Suppressor macrophage treated with lipopolysaccharide for 1 hour (primary cell): ENCODE results near the gene ACYP2.

Experiments
- DNase-seq, 3 donors: peaks; one replicate each; pipeline ENCODE4 v3.0.0-alpha.2; 2020 to 2022

Gene ACYP2

DNA sequence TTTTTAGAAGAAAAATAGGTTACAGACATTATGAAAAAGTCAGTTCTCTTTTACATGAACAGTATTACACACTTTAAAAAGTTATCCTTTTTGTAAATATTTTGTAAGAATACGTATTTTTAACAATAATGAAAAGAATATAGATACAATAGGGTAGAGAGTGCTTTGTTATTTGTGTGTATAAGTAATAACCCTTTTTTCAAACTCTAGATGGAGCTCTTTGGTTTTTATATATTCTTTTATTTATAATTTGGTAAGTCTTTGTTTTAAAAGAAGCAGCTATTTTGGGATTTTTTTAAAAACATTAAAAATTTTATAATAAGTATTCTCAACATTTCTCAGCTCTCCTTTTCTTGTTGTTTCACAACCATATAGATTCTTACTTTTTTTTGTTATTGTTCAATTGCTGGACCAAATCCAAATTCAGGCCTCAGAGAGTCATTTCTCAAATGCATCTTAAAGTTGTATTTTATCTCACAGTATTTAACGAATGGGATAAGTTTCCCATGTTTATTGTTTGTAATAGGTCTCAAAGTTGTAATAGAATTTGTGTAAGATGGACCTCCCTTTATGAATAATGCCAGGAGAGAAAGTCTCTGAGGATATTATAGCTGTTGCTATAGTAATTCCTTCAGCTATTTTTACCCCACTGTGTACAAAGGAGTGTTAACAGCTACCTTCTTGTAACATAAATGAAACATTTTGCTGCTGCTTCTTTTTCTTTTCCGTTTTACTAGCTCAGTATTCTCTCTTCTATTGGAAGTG is 46.4 kb downstream of the ACYP2 start:
- no peak for DNase-seq

- DNase-seq = no peak
These were observed 48.7 kb downstream of the ACYP2 start for GRCh38 chr2:54164106-54164505.

DNA sequence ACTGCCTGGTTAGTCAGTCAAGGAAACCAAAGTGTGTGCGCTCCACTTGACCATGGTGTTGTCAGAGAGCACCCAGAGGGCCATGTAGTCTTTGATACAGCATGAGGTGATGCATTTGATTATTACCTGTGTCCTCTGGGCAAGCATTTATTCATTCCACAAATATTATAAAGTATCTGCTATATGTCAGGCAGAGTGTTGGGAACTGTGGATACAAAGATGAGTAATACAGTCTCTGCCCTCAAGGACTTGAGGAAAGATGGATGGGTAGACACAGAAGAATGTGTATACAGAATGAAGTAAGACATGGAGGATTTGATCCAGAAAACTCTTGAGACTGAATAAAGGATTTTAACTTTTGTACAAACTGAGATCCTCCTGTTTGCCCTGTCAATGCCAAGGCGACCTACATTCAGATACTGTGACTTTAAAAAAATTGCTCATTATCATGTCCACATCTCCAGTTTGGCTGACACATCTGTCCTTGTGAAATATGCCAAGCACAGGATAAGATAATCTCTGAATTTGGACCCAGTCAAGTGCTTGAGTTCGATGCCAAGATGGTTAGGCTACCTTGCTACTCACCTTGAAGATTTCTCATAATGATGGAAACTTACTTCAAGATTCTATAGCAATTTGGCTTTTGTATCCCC is 50.8 kb downstream of the ACYP2 start:
- no peak for DNase-seq

DNA sequence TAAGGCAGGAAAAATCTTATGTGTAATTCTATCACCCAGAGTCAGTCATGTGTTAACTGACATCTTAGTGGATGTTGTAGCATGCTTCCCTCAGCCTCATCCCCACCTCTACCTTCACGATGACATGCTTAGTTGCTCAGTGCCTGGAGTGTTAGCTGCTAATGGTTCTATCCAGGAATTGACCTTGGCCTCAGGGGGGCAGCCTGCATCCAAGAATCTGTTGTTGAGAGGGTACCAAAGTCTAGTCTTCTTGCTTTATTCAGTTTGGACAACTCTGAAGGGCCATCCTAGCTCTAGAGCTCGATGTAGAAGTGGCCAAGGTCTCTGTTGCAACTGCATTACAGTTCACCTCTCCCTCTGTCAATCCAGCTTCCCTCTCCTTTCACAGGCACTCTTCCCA is 61.2 kb downstream of the ACYP2 start:
- DNase-seq = no peak

GRCh38 chr2:54183281-54183680 is 67.9 kb downstream of the ACYP2 start:
- DNase-seq = no peak

DNA sequence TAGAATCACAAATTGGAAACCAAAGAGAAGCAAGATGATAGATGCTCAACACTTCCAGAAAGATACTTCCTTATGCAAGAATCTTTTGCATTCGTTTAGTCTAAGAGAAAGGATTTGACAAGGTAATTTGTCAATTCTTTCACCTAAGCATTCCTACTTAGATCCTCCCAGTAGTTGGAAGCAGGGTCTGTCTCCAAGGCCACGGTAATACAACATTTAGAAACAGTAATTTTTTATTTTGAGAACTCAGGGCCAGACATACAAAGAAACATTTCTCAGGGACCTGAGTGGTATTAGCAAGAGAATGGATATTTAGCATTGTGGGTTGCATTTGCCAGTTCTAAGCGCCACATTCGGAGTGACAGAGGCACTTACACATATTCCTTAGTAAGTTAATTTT is 68.6 kb downstream of the ACYP2 start:
- DNase-seq = no peak

- no peak for DNase-seq
These were observed 69.7 kb downstream of the ACYP2 start for GRCh38 chr2:54185105-54185504.

DNA sequence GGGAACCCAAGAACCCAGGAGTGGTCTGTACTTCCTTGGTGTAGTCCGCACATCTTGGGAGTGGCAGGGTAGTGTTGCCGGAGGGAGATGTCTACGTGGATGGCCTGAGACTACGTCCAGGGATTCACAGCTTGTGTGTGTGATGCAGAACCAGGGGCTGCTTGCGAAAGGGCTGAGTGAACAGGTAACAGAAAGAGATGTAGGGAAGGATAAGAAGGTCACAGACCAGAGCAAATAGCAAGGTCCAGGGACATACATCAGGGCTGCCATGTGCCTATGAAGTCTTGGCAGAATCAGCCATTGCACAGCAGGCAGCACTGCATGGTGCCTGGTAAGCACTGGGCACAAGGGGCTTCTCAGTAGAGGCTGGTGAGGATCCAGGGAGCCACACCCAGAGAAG is 71.9 kb downstream of the ACYP2 start:
- no peak for DNase-seq

DNA sequence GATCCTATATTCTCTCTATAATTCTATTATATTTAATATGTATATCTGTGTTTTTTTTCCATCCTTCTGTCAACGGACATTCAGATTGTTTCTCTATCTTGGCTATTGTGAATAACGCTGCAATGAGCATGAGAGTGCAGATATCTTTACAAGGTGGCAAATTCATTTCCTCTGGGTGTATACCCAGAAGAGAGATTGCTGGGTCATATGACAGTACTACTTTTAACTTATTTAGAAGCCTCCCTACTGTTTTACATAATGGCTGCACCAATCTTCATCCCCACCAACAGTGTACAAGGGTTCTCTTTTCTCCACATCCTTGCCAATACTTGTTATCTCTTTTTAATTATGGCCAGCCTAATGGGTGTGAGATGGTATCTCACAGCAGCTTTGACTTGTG is 74.1 kb downstream of the ACYP2 start:
- DNase-seq = no peak

DNA sequence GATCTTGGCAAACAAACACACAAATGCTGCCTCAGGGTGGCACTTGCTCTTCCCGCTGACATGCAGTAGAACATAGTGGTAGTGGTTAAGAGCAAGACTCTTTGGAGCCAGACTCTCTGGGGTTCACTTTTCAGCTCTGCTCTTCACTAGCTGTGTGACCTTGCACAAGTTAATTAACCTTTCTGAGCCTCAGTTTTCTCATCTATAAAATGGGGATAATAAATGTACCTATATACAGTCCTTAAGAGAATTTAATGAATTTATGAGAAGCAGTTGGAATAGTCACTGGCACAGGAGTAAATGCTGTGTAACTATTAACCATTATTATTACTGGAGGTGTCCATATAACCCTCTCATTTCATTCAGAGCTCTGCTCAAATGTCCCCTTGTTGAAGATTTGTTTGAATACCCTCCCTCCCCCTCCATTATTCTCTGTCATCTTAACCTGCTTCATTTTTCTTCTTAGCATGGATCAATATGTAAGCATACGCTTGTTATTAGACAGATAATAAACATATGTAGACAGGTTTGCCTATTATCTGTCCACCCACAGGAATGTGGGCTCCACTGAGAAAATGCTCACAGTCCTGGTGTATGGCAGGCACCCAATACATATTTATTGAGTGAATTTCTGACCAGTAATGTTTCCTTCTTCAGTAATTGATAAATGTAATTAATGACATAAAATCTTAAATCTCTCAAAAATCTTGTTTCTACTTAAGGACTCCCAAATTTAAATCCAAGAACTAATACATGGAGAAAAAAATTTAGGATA is 76.1 kb downstream of the ACYP2 start:
- no peak for DNase-seq

DNA sequence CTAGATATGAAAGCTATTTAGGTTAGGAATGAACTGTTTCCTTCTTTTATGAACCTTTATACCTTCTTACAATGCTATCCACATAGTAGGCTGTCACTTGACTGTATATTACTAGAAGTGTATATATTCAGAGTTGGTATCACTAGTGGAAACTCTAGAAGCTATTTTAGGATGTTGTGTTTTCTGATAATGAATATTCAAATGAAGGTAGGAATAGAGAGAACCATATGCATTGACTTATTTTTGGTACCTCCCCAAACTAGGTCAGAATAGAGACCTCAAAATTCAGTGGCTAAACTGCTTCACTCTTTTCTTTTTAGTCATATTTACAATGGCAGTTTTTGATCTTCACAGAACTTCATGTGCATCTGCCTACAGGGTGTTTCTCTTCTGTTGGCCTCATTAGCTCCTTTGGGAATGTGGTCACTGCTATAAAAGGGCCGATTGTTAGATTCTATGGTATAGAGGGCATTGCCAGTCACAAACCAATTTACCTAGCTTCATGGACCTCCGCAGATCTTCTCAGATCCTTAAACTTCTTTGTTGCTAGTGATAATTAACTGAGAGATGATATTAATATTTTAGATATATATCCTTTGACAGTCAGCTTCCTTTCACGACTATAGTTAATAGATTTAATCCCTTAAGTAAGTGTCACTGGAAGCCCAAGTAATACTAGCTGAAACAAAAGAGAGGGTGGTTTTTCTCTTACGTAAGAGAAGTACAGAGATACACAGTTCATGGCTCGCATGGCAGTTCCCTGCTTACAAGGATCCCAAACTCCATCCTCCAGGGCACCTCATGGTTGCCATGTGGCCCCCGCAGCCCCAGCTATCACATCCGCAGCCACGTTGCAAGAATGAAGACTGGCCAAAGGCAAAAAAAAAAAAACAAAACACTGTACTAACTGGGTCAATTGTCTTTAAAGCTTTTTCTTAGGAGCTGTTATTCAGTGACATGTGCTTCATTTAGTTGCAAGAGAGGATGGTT is 79.6 kb downstream of the ACYP2 start:
- DNase-seq = no peak

DNA sequence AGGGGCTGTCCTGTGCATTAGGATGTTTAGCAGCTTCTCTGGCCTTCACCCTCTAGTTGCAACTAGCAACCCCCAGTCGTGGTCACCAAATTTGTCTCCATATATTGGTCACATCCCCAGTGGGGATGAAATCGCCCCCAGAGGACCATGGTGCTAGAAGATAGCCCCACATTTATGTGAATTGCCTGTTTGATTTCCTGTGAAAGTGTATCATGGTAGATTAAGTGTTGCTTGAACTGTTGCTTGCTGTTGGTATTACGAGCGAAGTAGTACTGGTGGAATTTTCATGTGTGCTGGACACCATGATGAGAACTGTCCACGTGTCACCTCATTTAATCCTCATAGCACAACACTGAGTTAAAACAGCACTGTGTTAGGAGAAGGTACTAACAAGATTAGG is 81.2 kb downstream of the ACYP2 start:
- DNase-seq = no peak

DNA sequence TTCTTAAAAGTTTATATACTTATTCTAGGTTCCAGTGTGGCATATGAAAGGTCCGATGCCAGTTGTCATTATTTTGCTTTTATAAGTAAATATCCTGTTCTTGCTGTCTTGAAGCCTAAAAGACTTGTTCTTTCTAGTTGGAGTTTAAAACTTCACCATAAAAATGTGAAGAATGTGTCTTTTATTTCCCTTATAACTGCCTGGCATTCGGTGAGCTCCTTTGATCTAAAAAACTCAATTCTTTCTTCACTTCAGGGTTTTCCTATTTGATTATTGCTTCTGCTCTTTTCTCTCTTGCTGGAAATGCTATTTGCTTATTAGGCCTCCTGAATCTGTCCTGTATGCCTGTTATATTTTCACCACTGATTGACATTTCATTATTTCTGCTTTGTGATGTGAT is 89.1 kb downstream of the ACYP2 start:
- no peak for DNase-seq

GRCh38 chr2:54206596-54206995 is 91.2 kb downstream of the ACYP2 start:
- peak; percentile 13 to 23 (median 19) for DNase-seq

- peak in 1 of 3 donors; percentile 1 for DNase-seq
These were observed 92.3 kb downstream of the ACYP2 start for GRCh38 chr2:54207666-54208195.

- no peak for DNase-seq
These were observed 93.2 kb downstream of the ACYP2 start for GRCh38 chr2:54208364-54209240.

DNA sequence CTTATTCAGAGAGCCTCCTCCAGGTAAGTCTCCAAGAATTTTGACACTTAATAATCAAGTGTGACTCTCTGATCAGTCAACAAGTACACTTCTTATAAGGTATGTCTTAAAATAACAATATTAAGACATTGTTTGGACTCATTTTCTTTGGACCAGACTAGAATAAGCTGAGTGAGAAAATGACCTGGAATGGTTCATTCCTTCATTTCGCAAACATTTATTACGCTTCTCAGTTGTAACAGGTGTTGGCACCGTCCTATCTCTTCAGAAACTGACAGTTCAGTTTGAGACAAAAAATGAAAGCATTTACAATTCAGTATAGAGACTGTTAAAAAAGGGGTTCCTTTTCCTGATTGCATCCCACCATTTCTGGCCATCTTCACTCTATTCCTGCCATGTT is 94.0 kb downstream of the ACYP2 start:
- no peak for DNase-seq

DNA sequence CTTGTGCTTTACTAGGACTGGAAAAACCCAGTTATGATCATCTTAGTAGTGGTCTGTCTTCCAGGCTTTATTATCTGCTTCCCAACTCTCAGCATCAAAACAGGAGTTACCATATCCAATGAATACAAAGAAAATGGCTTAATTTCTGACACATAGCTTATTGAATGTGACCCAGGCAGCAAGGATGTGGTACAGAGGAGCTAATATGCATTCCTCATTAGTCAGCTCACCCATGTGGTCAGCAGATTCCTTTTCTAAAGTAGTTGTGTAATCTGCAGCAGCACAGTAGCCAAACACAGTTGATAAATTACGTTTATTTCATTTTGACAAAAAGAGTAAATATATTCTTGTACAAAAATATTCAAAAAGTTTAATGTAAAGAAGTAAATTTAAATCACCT is 97.0 kb downstream of the ACYP2 start:
- DNase-seq = no peak

- DNase-seq = no peak
These were observed 97.7 kb downstream of the ACYP2 start for GRCh38 chr2:54213082-54213481.

DNA sequence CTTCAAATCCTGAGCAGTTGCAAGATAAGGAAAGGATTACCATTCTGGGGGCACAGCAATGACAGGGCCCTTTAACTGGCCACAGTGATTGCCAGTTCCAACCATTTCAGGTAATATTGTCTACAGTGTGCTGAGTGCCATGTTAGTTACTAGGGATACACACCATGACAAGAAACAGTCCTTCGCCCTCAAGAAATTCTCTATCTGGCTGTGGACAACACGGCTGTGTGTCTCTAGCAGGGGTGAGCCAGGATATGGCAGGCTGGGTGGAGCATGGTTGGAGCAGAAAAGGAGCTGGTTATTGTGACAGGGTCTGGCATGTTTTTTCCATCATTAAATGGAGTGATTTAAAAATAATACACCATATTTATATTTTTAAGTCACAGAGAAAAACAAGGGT is 109.6 kb downstream of the ACYP2 start:
- DNase-seq = no peak

DNA sequence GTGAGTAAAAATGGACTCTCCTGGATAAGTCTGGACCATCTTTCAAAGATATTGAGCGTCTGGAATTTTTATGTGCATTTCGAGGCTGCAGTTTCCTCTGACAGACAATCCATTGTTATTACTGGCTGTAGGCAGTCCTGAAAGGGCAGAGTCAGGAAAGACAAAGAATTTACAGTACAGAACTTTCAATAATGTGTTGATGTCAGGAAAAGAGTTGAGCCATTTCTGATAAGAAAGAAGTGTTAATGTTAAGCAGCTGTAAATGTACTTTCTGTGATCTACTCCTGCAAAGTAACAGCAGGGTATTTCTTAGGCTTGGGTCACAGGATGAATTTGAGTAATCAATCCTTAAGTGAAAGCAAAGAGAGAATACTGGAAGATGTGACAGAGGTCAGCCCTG is 110.8 kb downstream of the ACYP2 start:
- no peak for DNase-seq
